ENCODE measurements around the gene SMAP2.

SMAP2 gene

DNA sequence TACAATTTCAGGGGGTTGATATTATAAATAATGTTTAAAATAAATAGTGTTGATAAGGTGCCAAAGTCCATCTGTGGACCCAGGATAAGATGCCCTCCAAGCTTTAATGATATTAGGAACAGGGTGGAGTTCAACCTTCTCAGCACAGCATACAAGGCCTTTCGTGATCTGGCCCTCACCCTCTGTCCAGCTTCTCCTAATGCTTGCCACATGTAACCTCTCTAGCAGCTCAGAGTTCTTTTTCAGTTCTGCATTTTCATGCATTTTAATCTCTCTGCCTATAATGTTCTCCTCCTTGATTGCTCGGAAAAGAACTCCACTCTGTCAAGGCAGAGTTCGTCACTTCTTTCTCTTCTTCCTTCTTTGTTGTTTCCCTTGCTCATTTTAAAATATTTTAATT, 21.4 kb upstream of the SMAP2 start:
- H3K4me3 ChIP-seq (ENCODE audit: low read depth, low read length): no peak overlapping the region
- CTCF ChIA-PET: interaction anchor here (0.6 to 4.8 kb wide), 3 partner anchors 13 to 208 kb away, joined by 5 to 26 read pairs (median 6); no protein-coding TSS in a partner anchor
- no peak overlapping the region for H3K27ac ChIP-seq (ENCODE audit: extremely low read depth, low read depth, low read length)
- H3K4me1 ChIP-seq (ENCODE audit: control insufficient read depth, insufficient read depth, low read length): no peaks in the 10 kb centered on the region
- TF ChIP-seq ZXDB (tag by site-specific recombination; IDR thresholded peaks at IDR 0.05): no peak
- no peak for TF ChIP-seq ZNF510 (tag by site-specific recombination; IDR thresholded peaks at IDR 0.05; ENCODE audit: insufficient replicate concordance)
- TF ChIP-seq ZNF660 (tag by site-specific recombination; IDR thresholded peaks at IDR 0.05): no peak
- no peak for TF ChIP-seq ZNF184 (tag by site-specific recombination; IDR thresholded peaks at IDR 0.05)
- TF ChIP-seq, protein P1, sequence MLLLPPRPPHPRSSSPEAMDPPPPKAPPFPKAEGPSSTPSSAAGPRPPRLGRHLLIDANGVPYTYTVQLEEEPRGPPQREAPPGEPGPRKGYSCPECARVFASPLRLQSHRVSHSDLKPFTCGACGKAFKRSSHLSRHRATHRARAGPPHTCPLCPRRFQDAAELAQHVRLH (tag by site-specific recombination; IDR thresholded peaks at IDR 0.05): no peak
- TF ChIP-seq, protein P2, sequence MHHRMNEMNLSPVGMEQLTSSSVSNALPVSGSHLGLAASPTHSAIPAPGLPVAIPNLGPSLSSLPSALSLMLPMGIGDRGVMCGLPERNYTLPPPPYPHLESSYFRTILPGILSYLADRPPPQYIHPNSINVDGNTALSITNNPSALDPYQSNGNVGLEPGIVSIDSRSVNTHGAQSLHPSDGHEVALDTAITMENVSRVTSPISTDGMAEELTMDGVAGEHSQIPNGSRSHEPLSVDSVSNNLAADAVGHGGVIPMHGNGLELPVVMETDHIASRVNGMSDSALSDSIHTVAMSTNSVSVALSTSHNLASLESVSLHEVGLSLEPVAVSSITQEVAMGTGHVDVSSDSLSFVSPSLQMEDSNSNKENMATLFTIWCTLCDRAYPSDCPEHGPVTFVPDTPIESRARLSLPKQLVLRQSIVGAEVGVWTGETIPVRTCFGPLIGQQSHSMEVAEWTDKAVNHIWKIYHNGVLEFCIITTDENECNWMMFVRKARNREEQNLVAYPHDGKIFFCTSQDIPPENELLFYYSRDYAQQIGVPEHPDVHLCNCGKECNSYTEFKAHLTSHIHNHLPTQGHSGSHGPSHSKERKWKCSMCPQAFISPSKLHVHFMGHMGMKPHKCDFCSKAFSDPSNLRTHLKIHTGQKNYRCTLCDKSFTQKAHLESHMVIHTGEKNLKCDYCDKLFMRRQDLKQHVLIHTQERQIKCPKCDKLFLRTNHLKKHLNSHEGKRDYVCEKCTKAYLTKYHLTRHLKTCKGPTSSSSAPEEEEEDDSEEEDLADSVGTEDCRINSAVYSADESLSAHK (tag by site-specific recombination; IDR thresholded peaks at IDR 0.05): no peak
- no peak for TF ChIP-seq ZNF335 (tag by site-specific recombination; conservative IDR thresholded peaks at IDR 0.05)
- no peak for TF ChIP-seq ZNF114 (tag by site-specific recombination; IDR thresholded peaks at IDR 0.05)
- no peak for TF ChIP-seq WT1 (tag by site-specific recombination; IDR thresholded peaks at IDR 0.05)
- TF ChIP-seq KLF7 (tag by site-specific recombination; IDR thresholded peaks at IDR 0.05; ENCODE audit: borderline replicate concordance): no peak
- TF ChIP-seq ZNF354C (tag by site-specific recombination; IDR thresholded peaks at IDR 0.05; ENCODE audit: borderline replicate concordance, low read depth): no peak
- TF ChIP-seq GLIS2 (tag by site-specific recombination; IDR thresholded peaks at IDR 0.05): no peak
- TF ChIP-seq, protein P3, sequence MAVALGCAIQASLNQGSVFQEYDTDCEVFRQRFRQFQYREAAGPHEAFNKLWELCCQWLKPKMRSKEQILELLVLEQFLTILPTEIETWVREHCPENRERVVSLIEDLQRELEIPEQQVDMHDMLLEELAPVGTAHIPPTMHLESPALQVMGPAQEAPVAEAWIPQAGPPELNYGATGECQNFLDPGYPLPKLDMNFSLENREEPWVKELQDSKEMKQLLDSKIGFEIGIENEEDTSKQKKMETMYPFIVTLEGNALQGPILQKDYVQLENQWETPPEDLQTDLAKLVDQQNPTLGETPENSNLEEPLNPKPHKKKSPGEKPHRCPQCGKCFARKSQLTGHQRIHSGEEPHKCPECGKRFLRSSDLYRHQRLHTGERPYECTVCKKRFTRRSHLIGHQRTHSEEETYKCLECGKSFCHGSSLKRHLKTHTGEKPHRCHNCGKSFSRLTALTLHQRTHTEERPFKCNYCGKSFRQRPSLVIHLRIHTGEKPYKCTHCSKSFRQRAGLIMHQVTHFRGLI (tag by site-specific recombination; IDR thresholded peaks at IDR 0.05): no peak
- POLR2A ChIA-PET: no interaction called here
- no peaks in the 10 kb centered on the region for H3K9me3 ChIP-seq (ENCODE audit: control insufficient read depth, insufficient read depth, low read depth, low read length)
- no peaks in the 10 kb centered on the region for H3K36me3 ChIP-seq (ENCODE audit: control insufficient read depth in 2 of 2, insufficient read depth in 1 of 2, low read length in 2 of 2)

DNA sequence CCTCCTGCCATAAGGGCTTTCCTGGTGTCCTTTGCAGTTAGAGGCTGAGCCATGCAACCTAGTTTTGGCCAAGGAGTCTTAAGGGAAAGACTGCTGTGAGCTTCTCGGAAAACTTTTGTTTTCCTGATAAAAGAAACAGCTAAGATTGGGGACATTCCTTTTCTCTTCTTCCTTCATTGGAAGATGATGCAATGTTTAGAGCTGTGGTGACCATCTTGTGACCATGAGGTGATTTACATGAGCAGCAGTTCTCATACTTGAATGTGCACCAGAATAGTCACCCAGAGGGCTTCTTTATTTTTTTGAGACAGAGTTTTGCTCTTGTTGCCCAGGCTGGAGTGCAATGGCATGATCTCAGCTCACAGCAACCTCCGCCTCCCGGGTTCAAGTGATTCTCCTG, 20.4 kb upstream of the SMAP2 start:
- CTCF ChIA-PET: interaction anchor here (0.6 to 4.8 kb wide), 3 partner anchors 14 to 21 kb away, joined by 4 to 26 read pairs (median 5); no protein-coding TSS in a partner anchor
- no peak overlapping the region for H3K27ac ChIP-seq (ENCODE audit: extremely low read depth, low read depth, low read length)
- no peaks in the 10 kb centered on the region for H3K4me1 ChIP-seq (ENCODE audit: control insufficient read depth, insufficient read depth, low read length)
- POLR2A ChIA-PET: interaction anchor here (0.6 kb wide), 1 partner anchor 12 kb away, joined by 5 read pairs; no protein-coding TSS in a partner anchor
- no peak for TF ChIP-seq ZNF544 (tag by site-specific recombination; IDR thresholded peaks at IDR 0.05)
- TF ChIP-seq ZNF521 (tag by site-specific recombination; IDR thresholded peaks at IDR 0.05): no peak
- TF ChIP-seq ZNF843 (tag by site-specific recombination; IDR thresholded peaks at IDR 0.05): no peak
- TF ChIP-seq ZNF157 (tag by site-specific recombination; IDR thresholded peaks at IDR 0.05): no peak
- TF ChIP-seq ZNF37A (tag by site-specific recombination; IDR thresholded peaks at IDR 0.05): no peak
- no peak for TF ChIP-seq ZNF785 (tag by site-specific recombination; IDR thresholded peaks at IDR 0.05)
- no peak for TF ChIP-seq ZNF791 (tag by site-specific recombination; IDR thresholded peaks at IDR 0.05)
- no peak for TF ChIP-seq ZNF660 (tag by site-specific recombination; IDR thresholded peaks at IDR 0.05)
- no peak for TF ChIP-seq ZNF132 (tag by site-specific recombination; IDR thresholded peaks at IDR 0.05; ENCODE audit: borderline replicate concordance)
- TF ChIP-seq, protein P4, sequence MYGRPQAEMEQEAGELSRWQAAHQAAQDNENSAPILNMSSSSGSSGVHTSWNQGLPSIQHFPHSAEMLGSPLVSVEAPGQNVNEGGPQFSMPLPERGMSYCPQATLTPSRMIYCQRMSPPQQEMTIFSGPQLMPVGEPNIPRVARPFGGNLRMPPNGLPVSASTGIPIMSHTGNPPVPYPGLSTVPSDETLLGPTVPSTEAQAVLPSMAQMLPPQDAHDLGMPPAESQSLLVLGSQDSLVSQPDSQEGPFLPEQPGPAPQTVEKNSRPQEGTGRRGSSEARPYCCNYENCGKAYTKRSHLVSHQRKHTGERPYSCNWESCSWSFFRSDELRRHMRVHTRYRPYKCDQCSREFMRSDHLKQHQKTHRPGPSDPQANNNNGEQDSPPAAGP (tag by site-specific recombination; IDR thresholded peaks at IDR 0.05): no peak
- TF ChIP-seq ZNF239 (tag by site-specific recombination; IDR thresholded peaks at IDR 0.05): no peak
- no peak for TF ChIP-seq ZNF112 (tag by site-specific recombination; IDR thresholded peaks at IDR 0.05)
- no peak for TF ChIP-seq BCL11A (tag by site-specific recombination; IDR thresholded peaks at IDR 0.05; ENCODE audit: low read depth)
- no peak for TF ChIP-seq ZBTB8A (tag by site-specific recombination; IDR thresholded peaks at IDR 0.05)
- TF ChIP-seq KLF7 (tag by site-specific recombination; IDR thresholded peaks at IDR 0.05; ENCODE audit: borderline replicate concordance): no peak
- TF ChIP-seq ZNF558 (tag by site-specific recombination; IDR thresholded peaks at IDR 0.05): no peak
- no peak for TF ChIP-seq ZNF10 (tag by site-specific recombination; IDR thresholded peaks at IDR 0.05)
- TF ChIP-seq IKZF3 (tag by site-specific recombination; IDR thresholded peaks at IDR 0.05): no peak
- H3K4me3 ChIP-seq (ENCODE audit: low read depth, low read length): no peak overlapping the region
- H3K36me3 ChIP-seq (ENCODE audit: control insufficient read depth in 2 of 2, insufficient read depth in 1 of 2, low read length in 2 of 2): no peaks in the 10 kb centered on the region
- H3K9me3 ChIP-seq (ENCODE audit: control insufficient read depth, insufficient read depth, low read depth, low read length): no peaks in the 10 kb centered on the region
